NCI-H2107 treated with DMSO at 0.1 percent for 48 hours (cell line): ENCODE measurements around the gene PIP4K2C.
"Not testable (repeated sequence)": the region's sequence is repeated elsewhere in the genome, so short reads cannot be mapped to it uniquely, and the experiment has no call there.

Experiments
- DNase-seq: peaks from one replicate; lab custom pipeline; 2025; ENCODE audit not compliant: unreplicated experiment; lab: John Stamatoyannopoulos, UW

Gene PIP4K2C

DNA sequence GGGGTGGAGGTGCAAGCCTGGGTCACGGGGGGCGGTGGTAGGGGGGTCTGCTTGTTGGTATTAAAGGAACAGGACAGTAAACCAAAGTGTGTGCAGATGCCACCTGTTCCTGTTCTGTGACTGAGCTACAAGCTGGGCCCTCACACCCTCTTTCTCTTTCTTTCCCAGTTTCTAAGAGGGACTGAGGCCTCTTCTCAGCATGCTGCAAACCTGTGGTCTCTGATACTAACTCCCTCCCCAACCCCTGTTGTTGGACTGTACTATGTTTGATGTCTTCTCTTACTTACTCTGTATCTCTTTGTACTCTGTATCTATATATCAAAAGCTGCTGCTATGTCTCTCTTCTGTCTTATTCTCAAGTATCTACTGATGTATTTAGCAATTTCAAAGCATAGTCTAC, 6.9 kb upstream of the PIP4K2C start:
- DNase-seq, result no peak

GRCh38 chr12:57584690-57585089, 6.3 kb upstream of the PIP4K2C start:
- no peak for DNase-seq

DNA sequence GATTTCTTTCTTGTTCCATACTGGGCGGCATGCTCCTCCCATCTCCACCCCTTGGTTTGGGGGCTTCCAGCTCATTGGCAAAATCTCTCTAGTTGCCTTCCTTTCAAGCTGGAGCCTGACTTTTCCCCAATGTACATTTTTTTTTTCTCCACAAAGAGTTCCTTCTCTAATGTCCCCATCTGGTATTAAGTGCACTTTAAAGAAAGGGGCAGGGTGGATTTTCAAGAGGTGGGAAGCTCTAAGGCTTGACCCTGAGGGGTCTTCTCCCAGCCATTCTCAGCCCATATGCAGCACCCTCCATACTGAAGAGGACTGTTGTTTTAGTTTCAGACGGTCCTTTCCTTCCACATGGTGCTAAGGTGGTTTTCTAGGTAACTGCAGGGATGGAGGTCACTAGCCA, 5.8 kb upstream of the PIP4K2C start:
- DNase-seq, result no peak

- no peak for DNase-seq
Observed at GRCh38 chr12:57586128-57586527, 4.9 kb upstream of the PIP4K2C start.

GRCh38 chr12:57586832-57587429, 4.1 kb upstream of the PIP4K2C start:
- no peak for DNase-seq

GRCh38 chr12:57588951-57589610, 1.9 kb upstream of the PIP4K2C start:
- DNase-seq, result not testable (repeated sequence)

- DNase-seq, result no peak
Observed at GRCh38 chr12:57590479-57590863, 521 bp upstream of the PIP4K2C start.

GRCh38 chr12:57591782-57592325, 862 bp downstream of the PIP4K2C start:
- DNase-seq, result no peak

- no peak for DNase-seq
Observed at GRCh38 chr12:57592551-57593165, 1.7 kb downstream of the PIP4K2C start.

GRCh38 chr12:57593187-57593586, 2.2 kb downstream of the PIP4K2C start:
- DNase-seq, result no peak

GRCh38 chr12:57600395-57600794, 9.4 kb downstream of the PIP4K2C start:
- DNase-seq, result no peak

- no peak for DNase-seq
Observed at GRCh38 chr12:57602544-57602943, 11.6 kb downstream of the PIP4K2C start.

GRCh38 chr12:57603324-57603723, 12.3 kb downstream of the PIP4K2C start:
- DNase-seq, result no peak

DNA sequence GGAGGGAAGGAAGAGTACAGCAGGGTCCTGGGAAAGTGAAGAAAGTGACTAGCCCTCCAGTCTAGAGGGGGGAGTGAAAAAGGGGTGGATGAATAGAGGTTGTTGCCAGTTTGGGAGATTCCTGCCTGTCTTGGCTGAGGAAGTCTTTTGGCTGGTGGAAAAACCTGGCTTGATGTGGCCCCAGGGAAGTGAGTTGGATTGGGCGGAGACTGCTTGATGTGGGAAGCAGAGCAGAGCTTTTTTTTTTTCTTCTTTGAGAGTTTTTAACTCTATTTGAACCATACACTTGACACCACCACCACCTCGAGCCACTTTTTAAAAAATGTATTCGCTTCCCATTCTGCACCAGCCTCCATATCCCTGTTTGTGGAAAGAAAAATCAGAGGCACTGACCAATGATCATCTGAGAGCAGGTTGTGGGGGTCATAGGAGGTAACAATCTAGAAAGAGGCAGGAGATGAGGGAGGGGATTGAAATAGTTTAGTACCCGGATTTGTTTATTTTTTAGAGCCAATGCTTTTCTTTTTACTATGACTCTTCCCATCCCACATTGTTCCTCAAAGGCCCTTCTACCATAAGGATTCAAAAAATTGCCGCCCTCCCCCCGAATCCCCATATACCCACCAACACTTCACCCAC, 12.9 kb downstream of the PIP4K2C start:
- DNase-seq, result peak; percentile 39

GRCh38 chr12:57604454-57604991, 13.5 kb downstream of the PIP4K2C start, which contains the start of gene DTX3:
Gene DTX3, plus strand, starts transcription at chr12:57604824. Its CDS starts 1,694 bp downstream, at chr12:57606518.
- peak; percentile 76 for DNase-seq

DNA sequence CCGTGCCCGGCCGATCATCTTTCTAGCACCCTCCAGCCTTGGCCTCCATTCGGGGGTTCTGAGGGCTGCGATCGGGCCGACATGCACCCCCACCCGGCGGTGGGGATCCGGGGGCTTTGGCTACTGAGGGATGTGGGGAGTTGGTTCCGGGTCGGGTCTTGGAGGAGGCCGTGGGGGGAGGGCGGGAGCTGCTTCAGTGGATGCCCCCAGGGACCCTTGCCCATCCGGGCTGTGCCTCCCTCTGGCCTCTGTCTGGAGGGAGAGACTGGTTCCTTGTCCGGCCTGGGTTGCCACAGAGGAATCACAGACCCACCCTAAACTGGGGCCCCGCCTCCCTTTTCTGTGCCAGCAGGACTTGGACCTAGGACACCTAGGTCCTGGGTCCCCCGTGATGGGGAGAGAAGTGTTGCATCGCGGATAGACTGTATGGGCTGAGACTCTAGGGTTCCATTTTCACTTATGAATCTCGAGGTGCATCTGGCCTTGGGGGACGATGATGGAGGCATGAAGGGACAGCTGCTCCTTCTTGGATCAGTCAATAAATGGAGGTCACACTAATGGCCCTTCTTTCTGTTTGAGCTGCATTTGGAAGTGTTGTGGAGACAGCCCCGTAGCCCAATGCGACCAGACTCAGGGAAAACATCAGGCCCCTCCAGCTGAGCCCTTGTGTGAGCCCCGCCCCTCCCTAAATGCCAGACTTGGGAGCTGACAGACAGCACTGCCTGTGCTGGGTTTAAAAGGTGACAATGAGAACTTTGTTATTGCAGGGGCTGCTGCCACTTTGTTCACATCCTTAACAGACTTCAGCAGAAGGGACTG, 14.2 kb downstream of the PIP4K2C start:
- no peak for DNase-seq

DNA sequence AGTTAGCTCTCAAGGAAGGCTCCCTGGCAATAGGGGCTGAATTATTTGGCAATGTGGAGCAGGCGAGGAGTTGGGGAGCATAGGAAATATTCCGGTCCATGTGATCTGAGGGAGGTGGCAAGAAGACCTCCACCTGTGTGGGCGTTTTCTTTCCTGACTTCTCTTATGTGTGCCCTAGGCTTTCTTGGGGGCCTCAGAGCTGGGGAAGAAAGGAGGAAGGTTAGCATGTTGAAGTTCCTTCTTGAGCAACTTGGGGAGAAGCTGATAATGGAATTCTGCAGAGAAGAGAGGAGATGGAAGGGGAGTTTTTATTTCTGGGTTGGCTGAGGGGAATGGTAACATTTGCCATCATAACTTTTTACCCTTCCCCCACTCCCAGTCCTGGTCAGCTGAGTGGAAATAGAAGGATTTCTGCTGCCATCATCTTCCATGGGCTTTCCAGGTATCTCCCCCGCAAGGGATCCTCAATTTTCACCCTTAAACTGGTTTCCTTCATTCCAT, 14.9 kb downstream of the PIP4K2C start:
- DNase-seq, result no peak

GRCh38 chr12:57606399-57606798, 15.4 kb downstream of the PIP4K2C start:
- no peak for DNase-seq

GRCh38 chr12:57606821-57607220, 15.8 kb downstream of the PIP4K2C start:
- DNase-seq, result no peak

DNA sequence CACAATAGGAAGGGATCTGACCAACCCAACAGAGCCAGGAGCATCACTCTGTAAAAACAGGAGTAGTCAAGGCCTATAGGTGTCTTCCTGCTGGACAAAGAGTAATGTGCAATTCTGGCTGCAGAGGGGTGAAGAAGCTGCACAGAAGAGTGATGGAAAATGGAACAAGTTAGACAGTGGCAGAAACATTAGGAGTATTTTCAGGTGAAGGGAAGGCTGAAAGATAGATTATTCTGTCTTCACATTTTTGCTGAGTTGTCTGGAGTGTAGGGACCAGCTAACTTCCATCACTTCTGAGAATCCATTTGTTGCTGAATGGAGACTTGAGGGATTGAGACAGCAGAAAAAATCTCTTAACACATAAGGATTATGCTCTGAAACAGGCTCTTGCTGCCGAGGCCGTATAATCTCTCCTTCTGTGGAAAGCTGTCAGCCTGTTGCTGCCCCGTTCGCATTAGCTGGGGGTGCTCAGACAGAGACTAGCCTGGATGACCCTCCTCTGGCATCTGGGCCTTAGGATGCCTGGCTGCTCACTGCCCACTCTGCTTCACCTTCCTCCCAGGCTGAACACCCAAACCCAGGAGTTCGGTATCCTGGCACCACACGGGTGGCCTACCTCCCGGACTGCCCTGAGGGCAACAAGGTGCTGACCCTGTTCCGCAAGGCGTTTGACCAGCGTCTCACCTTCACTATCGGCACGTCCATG, 17.1 kb downstream of the PIP4K2C start:
- no peak for DNase-seq
